GM12875 (cell line): ENCODE results near the gene UBR3.
"Not testable (repeated sequence)": the region's sequence is repeated elsewhere in the genome, so short reads cannot be mapped to it uniquely, and the experiment has no call there.

Source experiments
- H3K4me3 ChIP-seq: one replicate; pipeline ENCODE4 v1.5.1; 2011; ENCODE audit warnings: low read depth, low read length, control low read depth
- CTCF ChIP-seq: IDR thresholded peaks from 2 replicates; pipeline ENCODE4 v1.5.1; 2011; ENCODE audit warnings: low read depth, mild to moderate bottlenecking, control low read depth, inconsistent platforms, low read length, moderate library complexity, borderline replicate concordance; ENCODE audit not compliant: insufficient read depth

UBR3 gene

GRCh38 chr2:169945515-169945914 is 118.3 kb downstream of the UBR3 start:
- TF ChIP-seq CTCF = no peak
- H3K4me3 ChIP-seq = no peak overlapping the region

- no peak for TF ChIP-seq CTCF
- H3K4me3 ChIP-seq = no peak overlapping the region
Measured at GRCh38 chr2:169946092-169946491, 118.8 kb downstream of the UBR3 start.

- TF ChIP-seq CTCF = no peak
Measured at GRCh38 chr2:169946546-169946945, 119.3 kb downstream of the UBR3 start.

GRCh38 chr2:169955940-169956339 is 128.7 kb downstream of the UBR3 start:
- TF ChIP-seq CTCF = no peak
- no peak overlapping the region for H3K4me3 ChIP-seq

More at GRCh38 chr2:169946546-169946945, 119.3 kb downstream of the UBR3 start:
- no peak overlapping the region for H3K4me3 ChIP-seq

GRCh38 chr2:169957219-169957618 is 130.0 kb downstream of the UBR3 start:
- H3K4me3 ChIP-seq = not testable (repeated sequence)

- H3K4me3 ChIP-seq = no peak overlapping the region
- no peak for TF ChIP-seq CTCF
Measured at GRCh38 chr2:169961911-169962310, 134.7 kb downstream of the UBR3 start.

GRCh38 chr2:169963786-169964185 is 136.5 kb downstream of the UBR3 start:
- no peak for TF ChIP-seq CTCF
- H3K4me3 ChIP-seq = no peak overlapping the region

- TF ChIP-seq CTCF = no peak
- no peak overlapping the region for H3K4me3 ChIP-seq
Measured at GRCh38 chr2:169964740-169965139, 137.5 kb downstream of the UBR3 start.
